ENCODE data around the gene TNXB. TPM values are rescaled to one million over a fixed set of nuclear protein-coding genes. Genes with fewer than 3 reads are reported as not detected.

Gene TNXB
- total and polyA plus RNA-seq, 4 donors, result 21.3 to 117 (median 78.3) TPM

GRCh38 chr6:32083812-32084768 is 25.0 kb downstream of the TNXB start:
- peaks cover 0 to 22% (median 3%) of the 10 kb centered on the region in 3 donors for H3K27me3 ChIP-seq (ENCODE audit: control insufficient read depth in 3 of 3, insufficient read depth in 3 of 3, low read length in 2 of 3)
- 93 to 96% methylated on average over 22 of the region's 22 CpGs for WGBS, 2 donors
- no peaks in the 10 kb centered on the region for H3K9me3 ChIP-seq (ENCODE audit: control insufficient read depth in 4 of 4, insufficient read depth in 3 of 4, low read length in 3 of 4)
- H3K9ac ChIP-seq (ENCODE audit: insufficient read depth in 1 of 2, low read length in 2 of 2), result no peak overlapping the region
- no peak overlapping the region for H3K4me3 ChIP-seq
- TF ChIP-seq CTCF (IDR thresholded peaks at IDR 0.05; ENCODE audit: control extremely low read depth, extremely low read depth), result no peak
- no peak for ATAC-seq (ENCODE audit: insufficient read depth, low FRiP score)
- peaks cover 0 to 21% (median 3%) of the 10 kb centered on the region in 5 donors for H3K4me1 ChIP-seq (ENCODE audit: control insufficient read depth in 5 of 5, insufficient read depth in 5 of 5, low read length in 5 of 5)
- DNase-seq, result no peak
- H3K36me3 ChIP-seq (ENCODE audit: control insufficient read depth in 4 of 4, insufficient read depth in 4 of 4, low read length in 4 of 4), result peaks cover 0 to 14% (median 1%) of the 10 kb centered on the region in 4 donors
- H3K27ac ChIP-seq (ENCODE audit: low read depth in 1 of 2, low read length in 1 of 2), result no peak overlapping the region

GRCh38 chr6:32082935-32083334 is 26.2 kb downstream of the TNXB start:
- DNase-seq (no peak), ATAC-seq (ENCODE audit: insufficient read depth, low FRiP score) (no peak)
- Histone ChIP-seq H3K36me3 (ENCODE audit: control insufficient read depth in 4 of 4, insufficient read depth in 4 of 4, low read length in 4 of 4) (peaks cover 0 to 15% (median 1%) of the 10 kb centered on the region in 4 donors), H3K9ac (ENCODE audit: insufficient read depth in 1 of 2, low read length in 2 of 2) (no peak overlapping the region), H3K9me3 (ENCODE audit: control insufficient read depth in 4 of 4, insufficient read depth in 3 of 4, low read length in 3 of 4) (no peaks in the 10 kb centered on the region), H3K27me3 (ENCODE audit: control insufficient read depth in 3 of 3, insufficient read depth in 3 of 3, low read length in 2 of 3) (peaks cover 0 to 18% (median 3%) of the 10 kb centered on the region in 3 donors), H3K27ac (ENCODE audit: low read depth in 1 of 2, low read length in 1 of 2) (no peak overlapping the region), H3K4me1 (ENCODE audit: control insufficient read depth in 5 of 5, insufficient read depth in 5 of 5, low read length in 5 of 5) (peaks cover 0 to 17% (median 3%) of the 10 kb centered on the region in 5 donors), H3K4me3 (no peak overlapping the region)
- whole genome bisulfite sequencing, 2 donors, result 78 to 87% methylated on average over 9 of the region's 9 CpGs
- no peak for TF ChIP-seq CTCF (IDR thresholded peaks at IDR 0.05; ENCODE audit: control extremely low read depth, extremely low read depth)

GRCh38 chr6:32082478-32082877 is 26.7 kb downstream of the TNXB start:
- no peak for ATAC-seq (ENCODE audit: insufficient read depth, low FRiP score)
- no peak for TF ChIP-seq CTCF (IDR thresholded peaks at IDR 0.05; ENCODE audit: control extremely low read depth, extremely low read depth)
- Histone ChIP-seq H3K4me3 (no peak overlapping the region), H3K9ac (ENCODE audit: insufficient read depth in 1 of 2, low read length in 2 of 2) (no peak overlapping the region), H3K36me3 (ENCODE audit: control insufficient read depth in 4 of 4, insufficient read depth in 4 of 4, low read length in 4 of 4) (peaks cover 0 to 15% (median 1%) of the 10 kb centered on the region in 4 donors), H3K27me3 (ENCODE audit: control insufficient read depth in 3 of 3, insufficient read depth in 3 of 3, low read length in 2 of 3) (peaks cover 0 to 18% (median 3%) of the 10 kb centered on the region in 3 donors), H3K9me3 (ENCODE audit: control insufficient read depth in 4 of 4, insufficient read depth in 3 of 4, low read length in 3 of 4) (no peaks in the 10 kb centered on the region), H3K27ac (ENCODE audit: low read depth in 1 of 2, low read length in 1 of 2) (peak overlapping the region in 1 of 2 donors; percentile 11), H3K4me1 (ENCODE audit: control insufficient read depth in 5 of 5, insufficient read depth in 5 of 5, low read length in 5 of 5) (peaks cover 0 to 16% (median 3%) of the 10 kb centered on the region in 5 donors)
- DNase-seq, result no peak
- WGBS, 2 donors, result 58 to 72% methylated on average over 6 of the region's 6 CpGs

Measured in lung (tissue), 12 donors.